Measurements from ENCODE around the gene PCDHGA10. TPM values are rescaled to one million over a fixed set of nuclear protein-coding genes. Genes with fewer than 3 reads are reported as not detected.
A peak's percentile ranks its signal among the peaks of the same experiment; 100 is the strongest.
"Not testable (repeated sequence)": the region's sequence is repeated elsewhere in the genome, so short reads cannot be mapped to it uniquely, and the experiment has no call there.

The PCDHGA10 gene
- total RNA-seq, 2 donors from 2014 or later, result 2.8 to 5.3 TPM

GRCh38 chr5:141414548-141415274 lies 1.9 kb downstream of the PCDHGA10 start:
- intact Hi-C loops (cut with DNase I, micrococcal nuclease), result loop anchor here in 1 of 2 donors (10.0 kb wide), 1 partner anchor 150 kb away; no protein-coding TSS in a partner anchor
- not testable (repeated sequence) for DNase-seq, ATAC-seq

- ATAC-seq, DNase-seq: not testable (repeated sequence)
- intact Hi-C loops (cut with DNase I, micrococcal nuclease), result loop anchor here in 1 of 2 donors (10.0 kb wide), 1 partner anchor 150 kb away; no protein-coding TSS in a partner anchor
Measured at GRCh38 chr5:141415275-141415618, 2.5 kb downstream of the PCDHGA10 start.

GRCh38 chr5:141417494-141418172 lies 4.8 kb downstream of the PCDHGA10 start, which contains the start of gene PCDHGB7:
Gene PCDHGB7 (plus strand): TSS chr5:141417677. CDS start chr5:141417860, 183 bp downstream.
- peak; percentile 70 for ATAC-seq
- peak in 1 of 2 donors; percentile 60 for DNase-seq
- intact Hi-C loops (cut with DNase I, micrococcal nuclease), result loop anchor here in 1 of 2 donors (10.0 kb wide), 1 partner anchor 147 kb away; no protein-coding TSS in a partner anchor

- intact Hi-C loops (cut with DNase I, micrococcal nuclease), result loop anchor here in 1 of 2 donors (10.0 kb wide), 1 partner anchor 146 kb away; no protein-coding TSS in a partner anchor
- DNase-seq (no peak), ATAC-seq (no peak)
Measured at GRCh38 chr5:141419074-141419880, 6.5 kb downstream of the PCDHGA10 start.

- no peak for DNase-seq
- no peak for ATAC-seq
- intact Hi-C loops (cut with DNase I, micrococcal nuclease), result no loop called here
Measured at GRCh38 chr5:141420855-141421488, 8.2 kb downstream of the PCDHGA10 start, which contains the start of gene PCDHGA11. Gene PCDHGA11 (plus strand): TSS chr5:141421051. CDS start chr5:141421228, 177 bp downstream.

- DNase-seq, result no peak
- intact Hi-C loops (cut with DNase I, micrococcal nuclease), result no loop called here
- no peak for ATAC-seq
Measured at GRCh38 chr5:141421489-141421855, 8.7 kb downstream of the PCDHGA10 start.

GRCh38 chr5:141422742-141423291 lies 10.0 kb downstream of the PCDHGA10 start:
- DNase-seq (no peak), ATAC-seq (no peak)
- intact Hi-C loops (cut with DNase I, micrococcal nuclease), result no loop called here

GRCh38 chr5:141427783-141428426 lies 15.1 kb downstream of the PCDHGA10 start:
- intact Hi-C loops (cut with DNase I, micrococcal nuclease), result no loop called here
- no peak for ATAC-seq
- no peak for DNase-seq

- intact Hi-C loops (cut with DNase I, micrococcal nuclease), result no loop called here
- DNase-seq, result no peak
- no peak for ATAC-seq
Measured at GRCh38 chr5:141430332-141431113, 17.7 kb downstream of the PCDHGA10 start, which contains the start of gene PCDHGA12. Gene PCDHGA12 (plus strand): TSS chr5:141430507. CDS start chr5:141430760, 253 bp downstream.

- ATAC-seq, result no peak
- intact Hi-C loops (cut with DNase I, micrococcal nuclease), result no loop called here
- no peak for DNase-seq
Measured at GRCh38 chr5:141431286-141431685, 18.5 kb downstream of the PCDHGA10 start.

GRCh38 chr5:141432308-141432707 lies 19.5 kb downstream of the PCDHGA10 start:
- intact Hi-C loops (cut with DNase I, micrococcal nuclease); ATAC-seq; DNase-seq: not testable (repeated sequence)

- DNase-seq; intact Hi-C loops (cut with DNase I, micrococcal nuclease); ATAC-seq: not testable (repeated sequence)
Measured at GRCh38 chr5:141432726-141433125, 19.9 kb downstream of the PCDHGA10 start.

- ATAC-seq, result no peak
- intact Hi-C loops (cut with DNase I, micrococcal nuclease), result no loop called here
- no peak for DNase-seq
Measured at GRCh38 chr5:141434006-141434405, 21.2 kb downstream of the PCDHGA10 start.

GRCh38 chr5:141437221-141437620 lies 24.4 kb downstream of the PCDHGA10 start:
- ATAC-seq, result no peak
- intact Hi-C loops (cut with DNase I, micrococcal nuclease), result no loop called here
- DNase-seq, result no peak

GRCh38 chr5:141439411-141440141 lies 26.8 kb downstream of the PCDHGA10 start:
- no peak for ATAC-seq
- intact Hi-C loops (cut with DNase I, micrococcal nuclease), result no loop called here
- no peak for DNase-seq

- DNase-seq (no peak), ATAC-seq (no peak)
- intact Hi-C loops (cut with DNase I, micrococcal nuclease), result no loop called here
Measured at GRCh38 chr5:141440341-141440740, 27.6 kb downstream of the PCDHGA10 start.

Measured in left colon (tissue), 2 donors.